Measurements from ENCODE around the gene EXOSC2. TPM values are rescaled to one million over a fixed set of nuclear protein-coding genes. Genes with fewer than 3 reads are reported as not detected.

Gene EXOSC2
- total and polyA plus RNA-seq, 2 of the 8 experiments (the other 6 are each of a cell fraction or from before 2014, with no cell fraction given) = 47.8 to 93.6 TPM

GRCh38 chr9:130672466-130672865 is 21.1 kb upstream of the EXOSC2 start (continued):
- TF ChIP-seq CHD7 (IDR thresholded peaks at IDR 0.05; ENCODE audit: insufficient replicate concordance, low read length) = no peak
- TF ChIP-seq RXRA (IDR thresholded peaks at IDR 0.05; ENCODE audit: insufficient read depth, low read depth, low read length) = no peak
- TF ChIP-seq CREB1 (IDR thresholded peaks at IDR 0.05) = no peak
- no peak for TF ChIP-seq TBP (IDR thresholded peaks at IDR 0.05; ENCODE audit: low read depth, low read length)
- 0 out of 2 replicates have a peak, but pooled peaks have one; percentile 29 for TF ChIP-seq MAFK (IDR thresholded peaks at IDR 0.05; ENCODE audit: low read depth, low read length)
- TF ChIP-seq ATF3 (IDR thresholded peaks at IDR 0.05; ENCODE audit: insufficient read depth, low read depth, low read length) = no peak

Measured in H1 (cell line).